NT2/D1 (cell line): ENCODE data around the gene MGA.

Experiments used
- SUZ12 ChIP-seq: IDR thresholded peaks from 2 replicates; pipeline ENCODE4 v1.6.1; 2011; ENCODE audit not compliant: insufficient read length, insufficient read depth; ENCODE audit errors: extremely low read depth
- YY1 ChIP-seq: IDR thresholded peaks from 2 replicates; pipeline ENCODE4 v1.6.1; 2011; ENCODE audit not compliant: insufficient read length, insufficient read depth
- ZNF274 ChIP-seq: IDR thresholded peaks from 2 replicates; pipeline ENCODE4 v1.6.1; 2011; ENCODE audit warnings: mild to moderate bottlenecking, low read depth, low read length

DNA sequence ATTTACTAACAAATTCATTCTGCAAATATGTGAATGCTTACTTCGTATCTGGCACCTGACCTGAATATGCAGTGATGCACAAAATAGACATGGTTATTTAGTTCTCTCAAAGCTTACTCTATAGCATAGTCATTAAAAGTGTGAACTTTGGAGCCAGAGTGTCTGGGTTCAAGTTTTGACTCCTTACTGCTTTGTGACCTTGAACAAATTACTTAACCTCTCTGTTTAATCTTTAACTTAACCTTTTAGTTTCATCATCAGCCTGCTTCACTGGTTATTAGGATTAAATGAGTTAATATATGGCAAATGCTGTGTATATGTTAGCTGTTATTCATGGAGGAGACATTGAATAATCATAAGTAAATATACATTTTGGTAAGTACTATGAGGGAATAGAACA is 12.1 kb upstream of the MGA start:
- TF ChIP-seq ZNF274 (no peak), SUZ12 (no peak), YY1 (no peak)
